HEK293 (cell line): ENCODE measurements around the gene FILIP1L.

Experiments
- CTCF ChIA-PET: fragments of 350-600 bp; formaldehyde crosslinking; extraction: SDS; loops from one replicate; lab custom pipeline; 2021; ENCODE audit warnings: antibody characterized with exemption; lab: Yijun Ruan, JAX
- POLR2A ChIA-PET: fragments of 300-600 bp; formaldehyde crosslinking; extraction: SDS; loops from one replicate; lab custom pipeline; 2020; ENCODE audit warnings: antibody characterized with exemption, inconsistent platforms; lab: Yijun Ruan, JAX
- H3K27ac ChIP-seq: fragments of 200-500 bp; sonication (Bioruptor generic); 2 replicates; pipeline ENCODE4 v1.5.1; 2014; ENCODE audit warnings: low read depth, low read length, control low read depth, inconsistent platforms; ENCODE audit errors: extremely low read depth
- H3K36me3 ChIP-seq, 2 experiments: fragments of 200-500 bp in 1 of 2; sonication (Bioruptor generic) in 1 of 2; 1 replicate in 1 of 2; 2 replicates in 1 of 2; pipeline ENCODE4 v1.5.1; 2014 to 2017; ENCODE audit warnings: inconsistent platforms in 2 of 2, low read length in 2 of 2; ENCODE audit not compliant: control insufficient read depth in 2 of 2, insufficient read depth in 1 of 2
- H3K4me1 ChIP-seq: fragments of 200-500 bp; sonication (Bioruptor generic); 2 replicates; pipeline ENCODE4 v1.5.1; 2014; ENCODE audit warnings: mild to moderate bottlenecking, low read length, inconsistent platforms; ENCODE audit not compliant: control insufficient read depth, insufficient read depth
- H3K4me3 ChIP-seq: 2 replicates; pipeline ENCODE4 v1.5.1; 2011; ENCODE audit warnings: low read depth, mild to moderate bottlenecking, control low read depth, low read length, moderate library complexity
- H3K9me3 ChIP-seq: fragments of 200-500 bp; sonication (Bioruptor generic); 2 replicates; pipeline ENCODE4 v1.5.1; 2014; ENCODE audit warnings: low read depth, low read length, inconsistent platforms; ENCODE audit not compliant: control insufficient read depth, insufficient read depth
- FEZF1 ChIP-seq: fragments of 450-650 bp; formaldehyde crosslinking; IDR thresholded peaks from 2 replicates; pipeline ENCODE4 v1.5.1; 2016; ENCODE audit warnings: missing biosample characterization, missing genetic modification characterization
- GLIS1 ChIP-seq: fragments of 450-650 bp; formaldehyde crosslinking; IDR thresholded peaks from 2 replicates; pipeline ENCODE4 v1.5.1; 2016; ENCODE audit warnings: missing biosample characterization, missing genetic modification characterization
- KLF9 ChIP-seq: fragments of 450-650 bp; formaldehyde crosslinking; IDR thresholded peaks from 2 replicates; pipeline ENCODE4 v1.5.1; 2016; ENCODE audit warnings: missing biosample characterization, missing genetic modification characterization, low read depth
- OSR2 ChIP-seq: fragments of 450-650 bp; formaldehyde crosslinking; IDR thresholded peaks from 2 replicates; pipeline ENCODE4 v1.5.1; 2016; ENCODE audit warnings: missing biosample characterization, missing genetic modification characterization
- SALL2 ChIP-seq: fragments of 450-650 bp; formaldehyde crosslinking; IDR thresholded peaks from 2 replicates; pipeline ENCODE4 v1.5.0; 2017; ENCODE audit warnings: missing biosample characterization, mild to moderate bottlenecking, missing genetic modification characterization, borderline replicate concordance
- ZBTB17 ChIP-seq: fragments of 450-650 bp; formaldehyde crosslinking; IDR thresholded peaks from 2 replicates; pipeline ENCODE4 v1.5.1; 2016; ENCODE audit warnings: missing biosample characterization, missing genetic modification characterization
- ZBTB7A ChIP-seq: fragments of 450-650 bp; formaldehyde crosslinking; IDR thresholded peaks from 2 replicates; pipeline ENCODE4 v1.5.1; 2016; ENCODE audit warnings: low read depth, missing biosample characterization, missing genetic modification characterization
- ZNF112 ChIP-seq: fragments of 450-650 bp; formaldehyde crosslinking; IDR thresholded peaks from 2 replicates; pipeline ENCODE4 v1.5.0; 2017; ENCODE audit warnings: missing biosample characterization, missing genetic modification characterization
- ZNF155 ChIP-seq: fragments of 450-650 bp; formaldehyde crosslinking; IDR thresholded peaks from 2 replicates; pipeline ENCODE4 v1.5.1; 2016; ENCODE audit warnings: missing biosample characterization, missing genetic modification characterization
- ZNF157 ChIP-seq: fragments of 450-650 bp; formaldehyde crosslinking; IDR thresholded peaks from 2 replicates; pipeline ENCODE4 v1.5.1; 2016; ENCODE audit warnings: missing biosample characterization, missing genetic modification characterization
- ZNF184 ChIP-seq: fragments of 450-650 bp; IDR thresholded peaks from 2 replicates; pipeline ENCODE4 v1.5.1; 2018; ENCODE audit warnings: missing biosample characterization, mild to moderate bottlenecking, missing genetic modification characterization
- ZNF211 ChIP-seq: fragments of 450-650 bp; formaldehyde crosslinking; IDR thresholded peaks from 2 replicates; pipeline ENCODE4 v1.5.1; 2016; ENCODE audit warnings: low read depth, missing biosample characterization, missing genetic modification characterization
- ZNF292 ChIP-seq: fragments of 450-650 bp; formaldehyde crosslinking; IDR thresholded peaks from 2 replicates; pipeline ENCODE4 v1.5.1; 2016; ENCODE audit warnings: low read depth, missing biosample characterization, missing genetic modification characterization, borderline replicate concordance
- ZNF335 ChIP-seq: fragments of 450-650 bp; formaldehyde crosslinking; conservative IDR thresholded peaks from 2 replicates; pipeline ENCODE4 v1.5.1; 2016; ENCODE audit warnings: missing biosample characterization, missing genetic modification characterization
- ZNF426 ChIP-seq: fragments of 450-650 bp; formaldehyde crosslinking; IDR thresholded peaks from 2 replicates; pipeline ENCODE4 v1.5.1; 2017; ENCODE audit warnings: missing biosample characterization, missing genetic modification characterization, mild to moderate bottlenecking, inconsistent platforms, moderate library complexity
- ZNF501 ChIP-seq: fragments of 450-650 bp; formaldehyde crosslinking; IDR thresholded peaks from 2 replicates; pipeline ENCODE4 v1.5.1; 2016; ENCODE audit warnings: missing biosample characterization, missing genetic modification characterization
- ZNF544 ChIP-seq: fragments of 450-650 bp; formaldehyde crosslinking; IDR thresholded peaks from 2 replicates; pipeline ENCODE4 v1.5.0; 2017; ENCODE audit warnings: missing biosample characterization, missing genetic modification characterization
- ZNF555 ChIP-seq: fragments of 450-650 bp; formaldehyde crosslinking; conservative IDR thresholded peaks from 2 replicates; pipeline ENCODE4 v1.5.1; 2017; ENCODE audit warnings: missing biosample characterization, mild to moderate bottlenecking, missing genetic modification characterization, inconsistent platforms
- ZNF571 ChIP-seq: fragments of 450-650 bp; formaldehyde crosslinking; IDR thresholded peaks from 2 replicates; pipeline ENCODE4 v1.5.0; 2017; ENCODE audit warnings: missing biosample characterization, missing genetic modification characterization
- ZNF585B ChIP-seq: fragments of 450-650 bp; formaldehyde crosslinking; IDR thresholded peaks from 2 replicates; pipeline ENCODE4 v1.5.1; 2016; ENCODE audit warnings: missing biosample characterization, missing genetic modification characterization
- ZNF610 ChIP-seq: fragments of 450-650 bp; formaldehyde crosslinking; IDR thresholded peaks from 2 replicates; pipeline ENCODE4 v1.5.1; 2016; ENCODE audit warnings: missing biosample characterization, missing genetic modification characterization, borderline replicate concordance
- ZNF677 ChIP-seq: fragments of 450-650 bp; IDR thresholded peaks from 2 replicates; pipeline ENCODE4 v1.5.0; 2018; ENCODE audit warnings: missing biosample characterization, mild to moderate bottlenecking, missing genetic modification characterization, moderate library complexity
- ZNF791 ChIP-seq: fragments of 450-650 bp; formaldehyde crosslinking; IDR thresholded peaks from 2 replicates; pipeline ENCODE4 v1.5.1; 2016; ENCODE audit warnings: missing biosample characterization, missing genetic modification characterization
- ZNF843 ChIP-seq: fragments of 450-650 bp; formaldehyde crosslinking; IDR thresholded peaks from 2 replicates; pipeline ENCODE4 v1.5.1; 2016; ENCODE audit warnings: missing biosample characterization, missing genetic modification characterization
- ZSCAN5A ChIP-seq: fragments of 450-650 bp; formaldehyde crosslinking; IDR thresholded peaks from 2 replicates; pipeline ENCODE4 v1.5.1; 2016; ENCODE audit warnings: missing biosample characterization, missing genetic modification characterization
- TF ChIP-seq, protein P1 (sequence below): fragments of 450-650 bp; formaldehyde crosslinking; IDR thresholded peaks from 2 replicates; pipeline ENCODE4 v1.5.1; 2016; ENCODE audit warnings: missing biosample characterization, missing genetic modification characterization

Gene FILIP1L

DNA sequence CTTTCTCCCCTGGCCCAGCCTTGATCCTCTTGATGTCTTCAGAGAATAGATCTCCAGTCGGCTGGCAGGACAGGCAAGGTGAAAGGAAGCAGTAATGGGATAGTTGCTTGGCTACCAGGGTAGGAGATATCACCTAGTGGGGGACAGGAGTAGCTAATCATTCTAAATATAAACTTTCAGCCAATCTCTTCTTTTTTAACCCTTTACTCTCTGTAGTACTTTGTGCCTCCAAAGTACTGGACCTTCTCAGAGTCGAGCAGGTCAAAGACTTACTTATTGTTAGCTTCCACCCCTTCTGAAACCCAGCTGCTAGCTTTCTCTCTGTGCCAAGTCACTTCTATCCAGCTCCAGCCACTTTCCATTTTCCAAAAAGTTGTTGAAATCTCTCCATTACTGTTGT lies 43.4 kb upstream of the FILIP1L start:
- ChIA-PET CTCF (interaction anchor here (0.6 kb wide), 1 partner anchor 296 kb away, joined by 3 read pairs; no protein-coding TSS in a partner anchor), POLR2A (no interaction called here)
- Histone ChIP-seq H3K9me3 (no peaks in the 10 kb centered on the region), H3K27ac (no peak overlapping the region), H3K4me1 (no peaks in the 10 kb centered on the region), H3K36me3 (no peaks in the 10 kb centered on the region), H3K4me3 (no peak overlapping the region)
- no peak for TF ChIP-seq OSR2 (tag by site-specific recombination)
- no peak for TF ChIP-seq ZNF292
- no peak for TF ChIP-seq ZNF184 (tag by site-specific recombination)
- TF ChIP-seq ZNF791 (tag by site-specific recombination), result no peak
- TF ChIP-seq ZNF677 (tag by site-specific recombination), result no peak
- TF ChIP-seq, protein P1, sequence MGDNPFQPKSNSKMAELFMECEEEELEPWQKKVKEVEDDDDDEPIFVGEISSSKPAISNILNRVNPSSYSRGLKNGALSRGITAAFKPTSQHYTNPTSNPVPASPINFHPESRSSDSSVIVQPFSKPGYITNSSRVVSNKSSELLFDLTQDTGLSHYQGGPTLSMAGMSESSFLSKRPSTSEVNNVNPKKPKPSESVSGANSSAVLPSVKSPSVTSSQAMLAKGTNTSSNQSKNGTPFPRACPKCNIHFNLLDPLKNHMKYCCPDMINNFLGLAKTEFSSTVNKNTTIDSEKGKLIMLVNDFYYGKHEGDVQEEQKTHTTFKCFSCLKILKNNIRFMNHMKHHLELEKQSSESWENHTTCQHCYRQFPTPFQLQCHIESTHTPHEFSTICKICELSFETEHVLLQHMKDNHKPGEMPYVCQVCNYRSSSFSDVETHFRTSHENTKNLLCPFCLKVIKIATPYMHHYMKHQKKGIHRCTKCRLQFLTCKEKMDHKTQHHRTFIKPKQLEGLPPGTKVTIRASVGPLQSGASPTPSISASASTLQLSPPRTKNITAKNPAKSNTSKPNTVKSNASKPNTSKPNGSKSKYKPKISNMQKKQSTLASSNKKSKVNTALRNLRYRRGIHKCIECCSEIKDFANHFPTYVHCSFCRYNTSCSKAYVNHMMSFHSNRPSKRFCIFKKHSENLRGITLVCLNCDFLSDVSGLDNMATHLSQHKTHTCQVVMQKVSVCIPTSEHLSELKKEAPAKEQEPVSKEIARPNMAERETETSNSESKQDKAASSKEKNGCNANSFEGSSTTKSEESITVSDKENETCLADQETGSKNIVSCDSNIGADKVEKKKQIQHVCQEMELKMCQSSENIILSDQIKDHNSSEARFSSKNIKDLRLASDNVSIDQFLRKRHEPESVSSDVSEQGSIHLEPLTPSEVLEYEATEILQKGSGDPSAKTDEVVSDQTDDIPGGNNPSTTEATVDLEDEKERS, result no peak
- TF ChIP-seq ZNF335, result no peak
- TF ChIP-seq ZNF501, result no peak
- no peak for TF ChIP-seq ZNF426 (tag by site-specific recombination)
- no peak for TF ChIP-seq ZSCAN5A (tag by site-specific recombination)
- TF ChIP-seq ZNF555, result no peak
- TF ChIP-seq ZBTB7A, result no peak
- no peak for TF ChIP-seq KLF9 (tag by site-specific recombination)
- TF ChIP-seq ZNF112 (tag by site-specific recombination), result no peak

- TF ChIP-seq ZBTB17 (tag by site-specific recombination) (no peak), FEZF1 (tag by site-specific recombination) (no peak), SALL2 (tag by site-specific recombination) (no peak), GLIS1 (tag by site-specific recombination) (no peak), ZNF544 (tag by site-specific recombination) (no peak), ZNF335 (no peak), ZNF155 (no peak), ZNF157 (tag by site-specific recombination) (no peak), OSR2 (tag by site-specific recombination) (no peak), ZNF843 (tag by site-specific recombination) (no peak), ZNF211 (tag by site-specific recombination) (no peak), ZNF610 (tag by site-specific recombination) (no peak), ZNF112 (tag by site-specific recombination) (no peak), ZNF585B (tag by site-specific recombination) (no peak), ZNF571 (tag by site-specific recombination) (no peak)
- no peaks in the 10 kb centered on the region for H3K4me1 ChIP-seq
- peaks cover 0 to 7% of the 10 kb centered on the region in 2 experiments; a peak in 1 of 3 replicates for H3K36me3 ChIP-seq
- no peak overlapping the region for H3K4me3 ChIP-seq
- POLR2A ChIA-PET, result interaction anchor here (0.7 kb wide), 1 partner anchor 635 kb away, joined by 3 read pairs; no protein-coding TSS in a partner anchor
- no peaks in the 10 kb centered on the region for H3K9me3 ChIP-seq
- CTCF ChIA-PET, result no interaction called here
- H3K27ac ChIP-seq, result no peak overlapping the region
These were observed 41.3 kb upstream of the FILIP1L start for GRCh38 chr3:100155590-100155989.
